HG02973 (cell line): ENCODE data around the gene CBS.
"Not testable (repeated sequence)": the region's sequence is repeated elsewhere in the genome, so short reads cannot be mapped to it uniquely, and the experiment has no call there.

Source experiments
- ATAC-seq: cut with Tn5 transposase; IDR thresholded peaks from one replicate; pipeline ENCODE4 v1.9.1; 2021; ENCODE audit warnings: moderate library complexity; ENCODE audit not compliant: unreplicated experiment

The CBS gene

DNA sequence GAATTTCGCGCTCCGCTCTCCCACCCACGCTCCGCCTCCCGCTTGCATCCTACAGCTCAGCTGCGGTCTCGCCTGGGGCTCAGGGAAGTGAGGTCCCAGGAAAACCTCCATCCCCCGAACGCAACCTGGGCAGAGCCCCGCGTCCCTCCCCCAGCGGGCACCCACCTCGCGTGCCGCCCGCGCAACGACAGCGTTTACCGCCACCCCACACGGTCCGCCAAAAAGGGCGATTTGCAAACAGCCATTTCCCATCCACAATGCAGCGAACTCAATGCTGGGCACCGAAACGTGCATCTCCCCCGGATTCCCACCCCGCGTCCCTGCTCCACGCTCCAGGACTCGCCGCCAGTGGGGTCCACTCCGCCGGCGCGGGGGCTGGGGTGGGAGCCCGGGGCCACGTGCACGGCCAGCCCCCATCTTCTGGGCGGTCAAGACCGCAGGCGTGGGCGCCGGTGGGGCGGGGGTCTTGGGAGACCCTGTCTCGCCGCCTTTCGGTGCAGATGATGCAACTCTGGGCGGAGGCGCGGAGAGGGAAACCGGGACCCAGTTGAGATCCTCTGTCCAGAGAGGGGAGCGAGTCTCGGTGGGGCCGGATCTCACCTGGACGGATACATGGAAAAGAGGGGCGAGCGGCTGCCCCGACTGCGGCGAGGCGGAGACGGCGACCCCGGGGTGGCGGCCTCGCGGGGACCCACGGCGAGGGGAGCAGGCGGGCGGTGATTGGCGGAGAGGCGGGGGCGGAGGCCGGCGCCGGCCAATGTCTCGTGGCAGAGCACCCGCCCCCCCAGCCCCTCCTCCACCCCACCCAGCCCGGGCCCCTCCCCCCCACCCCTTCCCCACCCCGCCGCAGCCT is at the start of gene CBS:
Gene CBS (minus strand): TSS at position 666 of the 853 bp plus-strand sequence. CDS start 3,642 bp downstream, outside the sequence.
- ATAC-seq: not testable (repeated sequence)

GRCh38 chr21:43115956-43116355 is 40.3 kb upstream of the CBS start:
- not testable (repeated sequence) for ATAC-seq

- not testable (repeated sequence) for ATAC-seq
These were observed 38.8 kb upstream of the CBS start for GRCh38 chr21:43114483-43114882.

GRCh38 chr21:43109006-43109405 is 33.4 kb upstream of the CBS start:
- ATAC-seq: not testable (repeated sequence)

DNA sequence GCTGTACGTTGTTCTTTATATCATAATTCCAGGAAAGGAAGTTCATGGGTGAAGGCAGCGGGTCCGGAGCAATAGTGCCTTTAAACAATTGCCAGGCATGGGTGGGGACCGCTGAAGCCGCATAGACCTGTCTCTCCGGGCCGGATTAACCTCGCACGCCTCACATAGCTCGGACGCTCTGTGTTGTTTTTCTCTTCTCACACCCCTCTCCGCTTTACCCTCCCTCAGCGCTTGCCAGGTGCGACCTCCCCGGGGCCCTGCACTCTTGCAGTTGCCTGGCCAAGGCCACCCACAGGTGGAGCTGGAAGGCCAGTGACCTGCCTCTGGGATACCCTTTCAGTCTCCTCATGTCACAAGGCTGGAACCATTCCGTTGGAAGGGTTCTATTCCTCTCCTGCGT is 32.5 kb upstream of the CBS start:
- not testable (repeated sequence) for ATAC-seq

- ATAC-seq: not testable (repeated sequence)
These were observed 32.1 kb upstream of the CBS start for GRCh38 chr21:43107794-43108137.

GRCh38 chr21:43106965-43107793 is 31.5 kb upstream of the CBS start, which contains the start of gene U2AF1:
Gene U2AF1, minus strand, starts transcription at chr21:43107570. Its CDS starts 76 bp downstream, at chr21:43107494.
- peak; percentile 57 for ATAC-seq

DNA sequence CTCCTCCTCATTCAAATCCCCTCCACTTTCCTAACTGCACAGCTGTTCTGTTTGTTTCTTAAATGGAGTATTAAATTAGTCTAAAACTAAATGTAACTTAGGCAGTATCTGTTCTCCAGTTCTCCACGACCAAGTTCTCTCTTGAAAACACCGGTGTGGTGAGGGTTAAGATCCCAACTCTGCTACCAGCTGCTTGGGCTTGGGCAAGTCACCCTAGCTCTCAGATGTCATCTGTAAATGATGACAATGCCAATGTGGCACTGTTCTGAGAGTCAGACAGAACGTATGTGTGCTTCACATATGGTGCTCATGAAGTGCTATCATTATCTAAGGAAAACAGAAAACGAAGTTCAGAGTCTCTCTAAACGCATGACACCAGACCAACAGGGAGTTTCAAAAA is 29.0 kb upstream of the CBS start:
- not testable (repeated sequence) for ATAC-seq

DNA sequence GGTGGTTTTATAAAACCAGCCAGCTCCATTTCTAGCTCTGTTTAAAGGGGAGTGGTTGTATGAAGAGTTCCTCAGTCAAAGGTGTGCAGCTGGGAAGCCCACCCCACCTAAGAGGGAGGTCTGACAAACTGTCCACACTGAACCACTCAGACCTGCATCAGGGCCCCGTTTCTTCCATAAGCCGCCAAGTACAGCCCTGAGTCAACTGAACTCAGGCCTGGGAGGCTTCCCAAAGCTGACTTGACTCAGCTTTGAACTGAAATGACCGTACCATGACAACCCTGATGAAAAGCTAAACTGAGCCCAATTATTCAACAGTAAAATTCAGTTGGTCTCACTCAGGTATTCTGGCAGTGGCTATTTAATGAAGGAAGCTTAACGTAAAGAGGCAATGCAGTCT is 26.6 kb upstream of the CBS start:
- not testable (repeated sequence) for ATAC-seq

DNA sequence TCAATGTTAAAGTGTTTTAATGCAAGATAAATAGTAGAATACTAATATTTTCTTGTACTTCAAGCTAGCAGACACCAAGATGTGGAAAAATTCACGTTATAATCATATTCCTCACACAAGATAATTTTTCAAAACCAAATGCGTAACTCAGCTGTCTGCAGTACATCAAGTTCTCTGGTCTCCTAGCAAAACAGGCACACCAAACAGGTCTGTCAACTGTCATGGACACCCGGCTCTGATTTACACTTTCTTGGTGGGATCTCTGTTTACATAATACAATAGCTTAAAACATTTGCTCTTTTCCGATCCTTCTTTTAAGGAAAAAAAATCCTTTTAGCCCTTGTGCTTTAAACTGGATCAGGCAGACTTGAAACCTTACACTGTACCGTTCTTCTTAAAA is 26.0 kb upstream of the CBS start:
- not testable (repeated sequence) for ATAC-seq

DNA sequence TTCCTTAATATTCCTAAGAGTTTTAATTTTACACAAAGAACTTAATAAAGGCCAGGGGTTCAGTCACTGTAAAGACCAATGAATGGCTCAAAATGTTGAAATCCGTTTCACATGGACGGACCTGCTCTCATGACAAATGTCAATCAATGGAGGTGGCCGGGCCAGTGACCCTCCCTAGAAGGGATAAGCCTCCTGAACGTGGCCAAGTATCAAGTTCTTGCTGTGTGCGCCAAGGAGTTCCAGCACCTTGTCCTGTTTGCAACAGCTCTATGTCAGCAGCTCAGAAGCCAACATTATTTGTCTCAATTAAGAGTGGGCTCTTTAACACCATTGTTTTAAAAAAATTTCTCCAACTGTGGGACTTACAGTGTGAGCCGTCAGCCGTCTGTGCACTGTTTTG is 25.4 kb upstream of the CBS start:
- not testable (repeated sequence) for ATAC-seq

DNA sequence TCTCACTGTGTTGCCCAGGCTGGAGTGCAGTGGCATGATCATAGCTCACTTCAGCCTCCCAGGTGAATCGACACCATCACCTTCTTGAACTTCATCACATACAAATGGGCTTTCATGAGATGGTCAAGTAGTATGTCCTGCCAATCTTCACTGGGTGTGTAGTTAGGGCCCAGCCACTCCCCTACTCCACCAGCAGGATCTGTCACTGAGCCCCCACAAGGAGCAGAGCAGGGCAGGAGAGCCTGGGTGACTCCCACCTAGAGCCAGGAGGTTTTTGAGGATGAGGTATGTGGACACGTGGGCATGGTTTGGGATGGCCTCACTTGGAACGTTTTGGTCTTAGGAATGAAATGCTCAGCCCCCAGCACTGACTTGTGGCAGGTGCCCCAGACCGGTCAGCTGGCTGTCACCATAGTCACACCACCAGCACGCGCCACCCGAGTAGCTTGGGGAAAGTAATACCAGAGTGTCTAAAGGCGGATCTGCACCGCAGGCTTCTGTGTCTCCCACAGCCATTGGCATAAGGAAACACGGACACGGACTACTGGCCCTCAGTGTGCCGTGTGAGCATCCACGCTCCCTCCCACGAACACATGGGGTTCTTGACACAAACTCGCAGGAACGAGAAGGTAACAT is 16.5 kb upstream of the CBS start:
- ATAC-seq: not testable (repeated sequence)

GRCh38 chr21:43090947-43091346 is 15.3 kb upstream of the CBS start:
- not testable (repeated sequence) for ATAC-seq

DNA sequence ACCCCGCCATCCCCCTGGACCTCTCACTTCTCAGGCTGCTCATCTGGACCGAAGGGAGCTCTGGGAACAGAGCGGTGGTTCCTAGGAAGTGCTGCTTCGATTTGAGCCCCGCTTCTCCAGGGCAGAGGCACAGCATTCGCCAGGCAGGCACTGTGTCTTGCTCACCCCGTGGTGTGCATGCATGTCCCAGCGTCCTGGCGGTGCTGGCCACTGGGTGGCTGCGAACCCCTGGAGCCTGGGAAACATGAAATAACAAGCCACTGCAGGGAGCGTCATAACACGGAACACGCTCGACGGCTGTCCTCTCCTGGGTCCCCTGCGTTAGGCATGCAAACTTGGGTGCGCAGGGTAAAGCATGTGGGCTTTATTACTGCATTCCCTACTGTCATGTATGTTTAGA is 13.8 kb upstream of the CBS start:
- not testable (repeated sequence) for ATAC-seq

DNA sequence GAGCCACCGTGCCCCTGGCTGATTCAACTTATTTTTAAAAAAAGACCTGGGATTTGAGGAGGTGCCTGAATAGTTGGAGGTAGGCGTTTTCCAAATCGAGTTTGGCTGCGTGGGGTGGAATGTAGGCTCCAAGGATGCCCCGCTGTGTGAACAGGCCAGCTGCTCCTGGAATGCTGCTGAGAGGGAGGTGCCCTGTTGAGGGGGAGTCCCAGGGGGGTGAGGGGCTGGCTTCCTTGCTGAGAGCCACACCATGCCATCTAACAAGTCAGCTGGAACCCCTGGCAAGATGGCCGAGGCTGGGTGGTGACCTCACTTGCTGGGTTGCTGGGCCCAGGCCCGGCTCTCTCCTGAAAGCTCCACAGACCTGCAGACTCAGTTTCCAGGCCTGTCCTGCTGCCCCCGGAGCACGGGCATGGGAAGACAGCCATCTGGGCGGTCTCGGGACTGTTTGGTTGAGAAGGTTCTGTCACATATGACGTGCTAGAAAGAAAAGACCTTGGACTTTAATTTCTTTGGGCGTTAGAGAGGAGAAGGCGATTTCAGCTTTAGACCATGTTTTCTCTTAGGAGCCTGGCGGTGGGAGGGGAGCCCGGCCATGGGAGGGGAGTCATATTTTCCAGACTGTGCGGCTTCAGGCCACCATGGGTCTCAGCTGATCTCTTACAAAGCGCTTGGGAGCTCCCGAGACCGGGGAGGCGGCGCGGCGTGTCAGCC is 7.1 kb upstream of the CBS start:
- ATAC-seq: not testable (repeated sequence)

DNA sequence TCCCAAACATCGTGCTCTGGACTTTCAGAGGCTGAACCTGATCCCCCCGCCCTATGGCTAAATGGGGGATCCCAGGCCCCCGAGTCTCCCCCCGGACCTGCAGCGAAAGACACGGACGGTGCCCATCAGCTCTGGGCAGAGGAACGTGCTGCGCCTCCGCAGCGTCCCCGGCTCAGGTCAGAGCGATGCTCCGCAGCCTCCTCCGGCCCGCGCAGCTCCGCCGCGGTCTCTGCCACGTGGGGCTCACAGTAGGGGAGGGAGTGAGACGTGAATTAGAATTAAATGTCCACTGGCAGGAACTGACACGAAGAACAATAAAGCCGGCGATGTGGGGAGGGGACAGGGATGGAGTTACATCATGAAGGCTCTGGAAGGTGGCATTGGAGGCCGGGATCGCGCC is 1.0 kb upstream of the CBS start:
- ATAC-seq: not testable (repeated sequence)

- not testable (repeated sequence) for ATAC-seq
These were observed 495 bp upstream of the CBS start for GRCh38 chr21:43076023-43076637.

GRCh38 chr21:43074401-43075169 is 1.1 kb downstream of the CBS start:
- ATAC-seq: not testable (repeated sequence)

DNA sequence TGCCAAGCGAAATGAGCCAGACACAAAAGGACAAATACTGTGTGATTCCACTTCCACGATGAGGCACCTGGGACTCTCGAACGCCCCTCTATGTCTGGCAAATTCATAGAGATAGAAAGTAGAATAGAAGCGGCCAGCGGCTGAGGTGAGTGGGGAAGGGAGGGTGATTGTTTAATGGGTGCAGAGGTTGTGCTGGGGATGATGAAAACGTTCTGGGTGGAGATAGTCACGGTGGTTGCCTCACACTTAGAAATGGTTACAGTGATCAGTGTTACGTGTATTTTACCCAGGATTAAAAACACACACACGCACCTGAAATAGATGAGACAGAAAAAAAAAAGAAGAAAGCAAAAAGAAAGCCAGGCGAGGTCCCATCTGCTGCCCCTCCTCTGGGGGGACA is 2.9 kb downstream of the CBS start:
- not testable (repeated sequence) for ATAC-seq
